GM19238 (cell line): ENCODE measurements around the gene LARGE2.
A peak's percentile ranks its signal among the peaks of the same experiment; 100 is the strongest.

Experiments
- DNase-seq: peaks from one replicate; pipeline ENCODE4 v3.0.0; 2011; ENCODE audit warnings: low spot score; ENCODE audit not compliant: insufficient read length

Gene LARGE2

DNA sequence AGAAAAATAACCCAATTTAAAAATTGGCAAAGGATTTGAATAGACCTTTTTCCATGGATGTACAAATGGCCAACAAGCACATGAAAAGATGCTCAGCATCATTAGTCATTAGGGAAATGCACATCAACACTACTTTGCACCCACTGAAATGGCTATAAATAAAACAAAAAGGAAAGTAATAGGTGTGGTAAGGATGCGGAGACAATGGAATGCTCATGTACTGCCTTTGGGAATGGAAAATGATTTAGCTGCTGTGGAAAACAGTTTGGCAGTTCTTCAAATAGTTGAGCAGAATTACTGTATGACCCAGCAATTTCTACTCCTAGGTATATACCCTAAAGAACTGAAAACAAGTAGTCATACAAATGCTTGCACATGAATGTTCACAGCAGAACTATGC lies 37.4 kb downstream of the LARGE2 start:
- DNase-seq, result no peak

DNA sequence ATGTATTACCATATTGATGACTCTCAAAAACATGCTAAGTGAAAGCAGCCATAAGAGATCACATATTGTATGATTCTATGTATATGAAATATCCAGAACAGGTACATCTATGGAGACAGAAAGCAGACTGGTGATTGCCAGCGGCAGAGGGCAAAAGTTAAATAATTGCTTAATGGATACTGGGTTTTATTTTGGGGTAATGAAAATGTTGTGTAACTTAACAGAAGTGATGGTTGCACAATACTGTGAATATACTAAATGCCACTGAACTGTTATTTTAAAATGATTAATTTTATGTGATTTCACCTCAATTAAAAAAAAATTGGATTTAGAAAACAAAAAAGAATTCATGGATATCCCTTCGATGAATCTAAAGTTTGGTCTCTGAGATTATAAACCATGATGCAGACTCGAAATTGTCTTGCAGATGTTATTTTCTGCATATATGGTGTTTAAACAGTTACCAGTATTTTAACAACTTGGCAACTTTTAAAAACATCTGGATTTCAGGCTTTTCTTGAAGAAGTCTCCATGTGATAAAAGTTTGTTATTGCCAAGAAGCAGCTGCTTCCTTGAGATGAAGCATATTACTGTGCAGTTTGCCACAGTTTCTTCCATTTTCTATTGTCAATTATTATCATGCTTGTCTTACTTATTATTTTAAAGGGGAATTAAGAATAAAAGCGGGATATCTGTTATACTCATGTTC lies 38.1 kb downstream of the LARGE2 start:
- no peak for DNase-seq

DNA sequence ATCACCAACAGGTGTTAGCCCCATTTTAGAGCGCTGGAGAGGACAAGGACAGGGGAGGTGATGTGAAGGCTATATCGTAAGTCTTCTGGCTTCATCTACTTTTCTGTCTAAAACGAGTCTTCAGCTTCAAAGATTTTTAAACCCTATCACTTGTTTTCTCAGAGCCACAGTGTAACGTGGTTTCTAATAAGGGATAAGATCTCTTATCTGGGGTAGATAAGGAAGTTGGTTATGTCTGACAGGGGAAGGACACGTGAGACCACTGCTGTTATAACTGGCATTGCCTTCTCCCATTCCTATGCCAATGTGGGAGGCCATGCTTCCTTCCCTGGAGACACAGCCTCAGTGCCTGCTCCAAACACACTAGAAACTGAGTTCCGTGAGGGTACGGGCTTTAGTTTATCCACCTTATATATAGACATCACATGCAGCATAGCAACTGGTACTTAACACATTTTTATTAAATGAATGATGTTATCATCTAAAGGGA lies 39.3 kb downstream of the LARGE2 start:
- no peak for DNase-seq

DNA sequence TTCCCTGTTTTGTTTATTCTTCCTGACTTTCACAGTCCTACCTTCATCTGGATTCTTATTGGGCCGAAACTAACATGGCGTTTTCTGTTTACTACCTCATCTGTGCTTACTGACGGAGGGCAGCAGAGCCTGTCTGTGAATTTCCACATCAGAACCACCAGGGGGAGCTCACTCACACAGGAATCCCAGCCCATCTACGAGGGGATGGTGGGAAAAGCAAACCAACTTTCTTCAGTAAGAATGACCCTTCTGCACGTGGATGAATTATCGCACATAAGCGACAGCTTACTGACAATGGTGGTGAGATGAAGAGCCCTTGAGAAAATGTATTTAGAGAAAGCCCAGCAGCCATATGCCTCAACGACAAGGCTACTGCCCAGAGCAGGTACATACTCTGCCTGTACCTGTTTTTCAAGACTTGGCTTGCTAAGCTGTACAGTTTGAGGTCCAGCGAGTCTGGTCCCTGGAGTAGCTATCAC lies 42.5 kb downstream of the LARGE2 start:
- peak; percentile 37 for DNase-seq

DNA sequence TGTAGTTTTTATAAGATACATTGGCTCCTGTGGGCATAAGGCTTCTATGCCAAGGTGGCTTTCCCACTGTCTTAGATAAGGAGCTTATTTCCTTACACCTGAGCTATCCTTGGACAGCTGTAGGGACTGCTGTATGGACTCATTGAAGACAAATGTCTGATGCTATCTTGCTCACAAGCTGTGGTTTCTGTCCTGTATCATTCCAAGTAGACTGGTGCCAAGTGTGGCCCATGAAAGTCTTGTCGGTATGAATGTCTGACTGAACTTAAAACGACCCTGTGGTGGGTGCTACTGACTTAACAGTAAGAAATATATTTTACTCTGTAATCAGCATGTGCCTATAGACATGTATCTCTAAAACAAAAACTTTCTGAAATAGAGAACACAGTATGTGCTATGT lies 45.0 kb downstream of the LARGE2 start:
- DNase-seq, result no peak

DNA sequence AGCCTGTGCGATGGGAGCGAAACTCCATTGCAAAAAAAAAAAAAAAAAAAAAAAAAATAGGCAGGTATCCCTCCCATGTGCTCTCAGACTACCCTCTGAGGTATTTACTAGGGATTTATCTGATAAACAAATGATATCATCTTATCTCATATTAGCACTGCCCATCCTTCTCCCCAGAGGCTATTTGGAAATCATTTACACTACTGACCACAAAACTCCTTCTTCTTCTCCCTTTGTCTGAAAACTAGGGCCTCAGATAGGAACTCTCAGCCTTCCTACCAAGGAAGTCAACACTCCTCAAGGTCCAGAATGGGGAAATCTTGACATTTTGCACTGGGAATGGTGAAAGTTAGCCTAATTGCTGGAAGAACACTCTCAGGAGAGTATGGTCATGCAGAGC lies 46.4 kb downstream of the LARGE2 start:
- no peak for DNase-seq

DNA sequence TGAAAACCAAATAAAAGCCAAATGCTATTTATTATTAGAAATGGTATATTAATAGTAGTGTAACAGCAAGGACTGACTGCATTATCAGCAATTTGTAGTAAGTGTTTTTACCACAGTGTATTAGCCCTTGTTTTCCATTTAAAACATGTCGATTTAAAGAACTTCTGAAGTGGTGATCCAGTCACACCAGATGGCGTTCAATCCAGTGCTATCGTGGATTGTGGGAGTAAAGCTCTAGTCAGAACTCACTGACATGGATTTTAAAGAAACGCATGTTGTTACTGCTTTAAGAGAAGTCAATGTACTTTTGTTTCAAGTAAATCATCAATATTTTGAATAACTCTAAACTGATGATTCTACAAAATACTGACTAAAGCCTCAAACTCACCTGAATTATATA lies 51.1 kb downstream of the LARGE2 start:
- no peak for DNase-seq

DNA sequence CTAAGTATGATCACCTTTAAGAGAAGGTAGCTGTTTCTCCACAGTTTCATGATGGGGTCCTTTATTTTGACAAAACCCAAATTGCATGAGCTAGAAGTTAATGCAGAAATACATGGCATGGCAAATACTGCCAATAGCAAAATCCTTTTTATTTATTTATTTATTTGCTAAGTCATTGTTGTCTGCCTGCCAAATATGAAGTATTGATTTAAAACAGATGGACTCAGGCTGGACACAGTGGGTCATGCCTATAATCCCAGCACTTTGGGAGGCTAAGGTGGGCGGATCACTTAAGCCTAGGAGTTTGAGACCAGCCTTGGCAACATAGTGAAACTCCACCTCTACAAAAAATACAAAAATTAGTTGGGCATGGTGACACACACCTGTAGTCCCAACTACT lies 52.4 kb downstream of the LARGE2 start:
- no peak for DNase-seq
